Measurements from ENCODE around the gene CCDC88C.
A peak's percentile ranks its signal among the peaks of the same experiment; 100 is the strongest.
"Not testable (repeated sequence)": the region's sequence is repeated elsewhere in the genome, so short reads cannot be mapped to it uniquely, and the experiment has no call there.

CCDC88C gene

GRCh38 chr14:91417120-91417982 lies at the start of gene CCDC88C:
Gene CCDC88C, minus strand, starts transcription at chr14:91417820. Its CDS starts 130 bp downstream, at chr14:91417690.
- peak; percentile 44 to 55 for DNase-seq (ENCODE audit: low read depth in 2 of 2)

- no peak for DNase-seq (ENCODE audit: low read depth in 2 of 2)
Measured at GRCh38 chr14:91466192-91466591, 48.6 kb upstream of the CCDC88C start.

- no peak for DNase-seq (ENCODE audit: low read depth in 2 of 2)
Measured at GRCh38 chr14:91464615-91465205, 47.1 kb upstream of the CCDC88C start.

- no peak for DNase-seq (ENCODE audit: low read depth in 2 of 2)
Measured at GRCh38 chr14:91458612-91459011, 41.0 kb upstream of the CCDC88C start.

GRCh38 chr14:91456283-91456682 lies 38.7 kb upstream of the CCDC88C start:
- DNase-seq (ENCODE audit: low read depth in 2 of 2), result no peak

GRCh38 chr14:91454580-91454979 lies 37.0 kb upstream of the CCDC88C start:
- DNase-seq (ENCODE audit: low read depth in 2 of 2), result no peak

GRCh38 chr14:91454155-91454554 lies 36.5 kb upstream of the CCDC88C start:
- no peak for DNase-seq (ENCODE audit: low read depth in 2 of 2)

GRCh38 chr14:91453744-91454143 lies 36.1 kb upstream of the CCDC88C start:
- no peak for DNase-seq (ENCODE audit: low read depth in 2 of 2)

GRCh38 chr14:91444335-91445020 lies 26.9 kb upstream of the CCDC88C start:
- DNase-seq (ENCODE audit: low read depth in 2 of 2), result no peak

- no peak for DNase-seq (ENCODE audit: low read depth in 2 of 2)
Measured at GRCh38 chr14:91439345-91439744, 21.7 kb upstream of the CCDC88C start.

GRCh38 chr14:91438845-91439244 lies 21.2 kb upstream of the CCDC88C start:
- no peak for DNase-seq (ENCODE audit: low read depth in 2 of 2)

- not testable (repeated sequence) for DNase-seq (ENCODE audit: low read depth in 2 of 2)
Measured at GRCh38 chr14:91436266-91436665, 18.6 kb upstream of the CCDC88C start.

GRCh38 chr14:91429385-91429784 lies 11.8 kb upstream of the CCDC88C start:
- DNase-seq (ENCODE audit: low read depth in 2 of 2), result no peak

- not testable (repeated sequence) for DNase-seq (ENCODE audit: low read depth in 2 of 2)
Measured at GRCh38 chr14:91428931-91429330, 11.3 kb upstream of the CCDC88C start.

- DNase-seq (ENCODE audit: low read depth in 2 of 2), result not testable (repeated sequence)
Measured at GRCh38 chr14:91425531-91425944, 7.9 kb upstream of the CCDC88C start.

GRCh38 chr14:91424813-91425530 lies 7.4 kb upstream of the CCDC88C start:
- DNase-seq (ENCODE audit: low read depth in 2 of 2), result no peak

- no peak for DNase-seq (ENCODE audit: low read depth in 2 of 2)
Measured at GRCh38 chr14:91420686-91421085, 3.1 kb upstream of the CCDC88C start.

- no peak for DNase-seq (ENCODE audit: low read depth in 2 of 2)
Measured at GRCh38 chr14:91419451-91419850, 1.8 kb upstream of the CCDC88C start.

- no peak for DNase-seq (ENCODE audit: low read depth in 2 of 2)
Measured at GRCh38 chr14:91419044-91419397, 1.4 kb upstream of the CCDC88C start.

- DNase-seq (ENCODE audit: low read depth in 2 of 2), result peak; percentile 68 to 80
Measured at GRCh38 chr14:91418387-91419043, 895 bp upstream of the CCDC88C start.

GRCh38 chr14:91417983-91418386 lies 365 bp upstream of the CCDC88C start:
- DNase-seq (ENCODE audit: low read depth in 2 of 2), result no peak

- DNase-seq (ENCODE audit: low read depth in 2 of 2), result no peak
Measured at GRCh38 chr14:91416744-91417119, 888 bp downstream of the CCDC88C start.

Measured in stimulated activated CD8-positive, alpha-beta memory T cell treated with anti-CD3 and anti-CD28 coated beads, Interleukin-7, amount 100 ng/mL, for 1 hour (primary cell).